Colonic mucosa (tissue), 4 donors: ENCODE results near the gene FGF2. TPM values are rescaled to one million over a fixed set of nuclear protein-coding genes. Genes with fewer than 3 reads are reported as not detected.
A peak's percentile ranks its signal among the peaks of the same experiment; 100 is the strongest.

Source experiments
- DNase-seq: peaks from one replicate; pipeline ENCODE4 v3.0.0-alpha.2; 2020
- H3K27ac ChIP-seq: fragments of 200-600 bp; one replicate; pipeline ENCODE4 v1.8.0; 2021
- H3K27me3 ChIP-seq: fragments of 200-600 bp; one replicate; pipeline ENCODE4 v1.8.0; 2021
- H3K36me3 ChIP-seq: fragments of 200-600 bp; one replicate; pipeline ENCODE4 v1.8.0; 2021
- H3K4me1 ChIP-seq: fragments of 200-600 bp; one replicate; pipeline ENCODE4 v1.8.0; 2021; ENCODE audit warnings: mild to moderate bottlenecking
- H3K4me3 ChIP-seq: fragments of 200-600 bp; one replicate; pipeline ENCODE4 v1.8.0; 2021
- H3K9ac ChIP-seq, 2 donors: one replicate each; pipeline ENCODE4 v1.7.0; 2013; ENCODE audit warnings: control low read depth in 2 of 2, low read depth in 2 of 2, low read length in 2 of 2
- H3K9me3 ChIP-seq: fragments of 200-600 bp; one replicate; pipeline ENCODE4 v1.8.0; 2021
- intact Hi-C: fragments of 100-400 bp; cut with DNase I; formaldehyde crosslinking; loops from one replicate; pipeline ENCODE4 v1.14.1; 2022
- total RNA-seq, 2 donors: library from RNA; stranded (reverse); fragmentation: NEBNext Ultra II Directional in 1 of 2; extraction: Animal tissue kit (Norgen Biotek cat#: 25700) in 1 of 2; gene quantifications; one replicate each; pipeline ENCODE4 v1.2.1, GENCODE V29; 2021
- TF ChIP-seq, protein P1 (sequence below): fragments of 200-600 bp; IDR thresholded peaks from one replicate; pipeline ENCODE4 v1.8.0; 2022; ENCODE audit warnings: antibody characterized with exemption, mild to moderate bottlenecking
- donor health status: healthy.
- donor health status: DM: no; HTN: no; CAD: no.
- donor health status: DM: no; HTN: no; CAD: no.

FGF2 gene
- total RNA-seq, 2 donors from 2014 or later = 0.94 to 5.0 TPM

DNA sequence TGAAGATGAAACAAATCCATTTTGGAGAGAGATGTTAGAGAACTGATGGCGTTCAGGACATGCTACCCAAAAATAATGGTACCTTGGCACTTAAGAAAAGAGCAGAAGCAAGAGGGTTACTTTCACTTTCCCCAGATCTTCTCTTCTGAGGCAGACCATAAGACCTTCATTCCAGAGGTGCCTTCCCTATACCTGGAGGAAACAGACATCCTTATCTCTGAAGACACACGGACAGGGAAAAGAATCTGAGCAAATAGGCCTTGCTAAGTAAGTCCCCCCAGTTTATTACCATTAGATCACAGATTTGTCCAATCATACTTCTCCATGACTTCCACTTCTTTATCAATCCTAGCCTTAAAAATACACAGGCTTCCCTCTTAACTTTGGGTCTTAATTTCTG lies 2.0 kb upstream of the FGF2 start:
- no peaks in the 10 kb centered on the region for H3K4me1 ChIP-seq
- DNase-seq = no peak
- no peaks in the 10 kb centered on the region for H3K36me3 ChIP-seq
- no peaks in the 10 kb centered on the region for H3K9me3 ChIP-seq
- no peak overlapping the region for H3K9ac ChIP-seq
- H3K27ac ChIP-seq = no peak overlapping the region
- peaks cover 26% of the 10 kb centered on the region for H3K27me3 ChIP-seq
- TF ChIP-seq, protein P1, sequence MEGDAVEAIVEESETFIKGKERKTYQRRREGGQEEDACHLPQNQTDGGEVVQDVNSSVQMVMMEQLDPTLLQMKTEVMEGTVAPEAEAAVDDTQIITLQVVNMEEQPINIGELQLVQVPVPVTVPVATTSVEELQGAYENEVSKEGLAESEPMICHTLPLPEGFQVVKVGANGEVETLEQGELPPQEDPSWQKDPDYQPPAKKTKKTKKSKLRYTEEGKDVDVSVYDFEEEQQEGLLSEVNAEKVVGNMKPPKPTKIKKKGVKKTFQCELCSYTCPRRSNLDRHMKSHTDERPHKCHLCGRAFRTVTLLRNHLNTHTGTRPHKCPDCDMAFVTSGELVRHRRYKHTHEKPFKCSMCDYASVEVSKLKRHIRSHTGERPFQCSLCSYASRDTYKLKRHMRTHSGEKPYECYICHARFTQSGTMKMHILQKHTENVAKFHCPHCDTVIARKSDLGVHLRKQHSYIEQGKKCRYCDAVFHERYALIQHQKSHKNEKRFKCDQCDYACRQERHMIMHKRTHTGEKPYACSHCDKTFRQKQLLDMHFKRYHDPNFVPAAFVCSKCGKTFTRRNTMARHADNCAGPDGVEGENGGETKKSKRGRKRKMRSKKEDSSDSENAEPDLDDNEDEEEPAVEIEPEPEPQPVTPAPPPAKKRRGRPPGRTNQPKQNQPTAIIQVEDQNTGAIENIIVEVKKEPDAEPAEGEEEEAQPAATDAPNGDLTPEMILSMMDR = no peak
- H3K4me3 ChIP-seq = no peak overlapping the region
- intact Hi-C loops = no loop called here

DNA sequence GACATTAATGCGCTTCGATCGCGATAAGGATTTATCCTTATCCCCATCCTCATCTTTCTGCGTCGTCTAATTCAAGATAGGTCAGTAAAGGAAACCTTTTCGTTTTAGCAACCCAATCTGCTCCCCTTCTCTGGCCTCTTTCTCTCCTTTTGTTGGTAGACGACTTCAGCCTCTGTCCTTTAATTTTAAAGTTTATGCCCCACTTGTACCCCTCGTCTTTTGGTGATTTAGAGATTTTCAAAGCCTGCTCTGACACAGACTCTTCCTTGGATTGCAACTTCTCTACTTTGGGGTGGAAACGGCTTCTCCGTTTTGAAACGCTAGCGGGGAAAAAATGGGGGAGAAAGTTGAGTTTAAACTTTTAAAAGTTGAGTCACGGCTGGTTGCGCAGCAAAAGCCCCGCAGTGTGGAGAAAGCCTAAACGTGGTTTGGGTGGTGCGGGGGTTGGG lies 528 bp upstream of the FGF2 start:
- H3K36me3 ChIP-seq = no peaks in the 10 kb centered on the region
- no peak overlapping the region for H3K9ac ChIP-seq
- TF ChIP-seq, protein P1 = no peak
- H3K4me3 ChIP-seq = peak overlapping the region; percentile 56
- H3K27ac ChIP-seq = peak overlapping the region; percentile 50
- no peaks in the 10 kb centered on the region for H3K9me3 ChIP-seq
- H3K4me1 ChIP-seq = no peaks in the 10 kb centered on the region
- intact Hi-C loops = no loop called here
- peaks cover 32% of the 10 kb centered on the region for H3K27me3 ChIP-seq
- DNase-seq = no peak

- H3K9me3 ChIP-seq = no peaks in the 10 kb centered on the region
- peaks cover 32% of the 10 kb centered on the region for H3K27me3 ChIP-seq
- peak overlapping the region; percentile 72 for H3K27ac ChIP-seq
- peak overlapping the region; percentile 68 to 87 for H3K9ac ChIP-seq
- H3K4me3 ChIP-seq = peak overlapping the region; percentile 56
- DNase-seq = peak; percentile 21
- intact Hi-C loops = no loop called here
- H3K4me1 ChIP-seq = no peaks in the 10 kb centered on the region
- TF ChIP-seq, protein P1 = no peak
- no peaks in the 10 kb centered on the region for H3K36me3 ChIP-seq
These were observed 737 bp downstream of the FGF2 start for GRCh38 chr4:122827258-122827878.

DNA sequence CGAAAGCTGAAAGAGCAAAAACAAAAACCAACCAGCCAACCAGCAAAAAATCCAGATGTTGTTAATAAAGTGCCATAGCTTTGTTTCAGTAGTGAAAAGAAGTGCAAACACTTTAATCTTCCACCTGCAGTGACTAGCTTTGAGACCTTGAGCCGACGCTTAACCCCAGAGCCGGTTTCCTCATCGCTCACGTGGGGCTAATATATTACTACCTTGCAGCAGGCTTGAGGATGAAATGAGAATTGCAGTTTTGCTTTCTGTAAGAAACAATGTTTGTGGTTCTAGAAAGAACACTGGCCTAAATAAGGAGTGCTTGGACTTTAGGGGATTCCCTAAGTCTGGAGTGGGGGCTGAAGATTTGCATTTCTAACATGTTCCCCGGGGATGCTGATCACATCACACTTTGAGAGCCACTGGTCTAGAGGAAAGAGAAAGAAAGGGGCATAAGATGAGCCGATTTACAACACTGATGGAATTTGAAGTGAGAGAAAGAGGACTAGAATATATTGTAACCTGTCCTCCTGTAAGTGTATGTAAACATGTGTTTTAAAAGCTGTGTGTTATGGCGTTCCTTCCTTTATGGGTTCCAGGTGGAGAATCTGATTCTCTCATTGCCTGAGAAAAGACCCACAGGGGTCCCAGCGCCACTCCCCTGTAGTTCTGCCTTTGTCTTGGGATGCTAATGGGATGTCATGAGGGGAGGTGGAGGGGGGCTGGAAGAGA lies 1.4 kb downstream of the FGF2 start:
- Histone ChIP-seq H3K36me3 (no peaks in the 10 kb centered on the region), H3K27me3 (peaks cover 32% of the 10 kb centered on the region), H3K4me1 (no peaks in the 10 kb centered on the region), H3K4me3 (peak overlapping the region; percentile 56), H3K27ac (peak overlapping the region; percentile 72), H3K9ac (peak overlapping the region; percentile 68 to 87), H3K9me3 (no peaks in the 10 kb centered on the region)
- peak; percentile 35 for DNase-seq
- intact Hi-C loops = no loop called here
- TF ChIP-seq, protein P1 = peak; percentile 21

GRCh38 chr4:122830426-122831095 lies 3.9 kb downstream of the FGF2 start:
- no peak for DNase-seq
- H3K36me3 ChIP-seq = no peaks in the 10 kb centered on the region
- H3K4me1 ChIP-seq = no peaks in the 10 kb centered on the region
- no peak overlapping the region for H3K9ac ChIP-seq
- intact Hi-C loops = no loop called here
- no peak overlapping the region for H3K4me3 ChIP-seq
- peak overlapping the region; percentile 26 for H3K27ac ChIP-seq
- H3K27me3 ChIP-seq = peaks cover 32% of the 10 kb centered on the region
- no peaks in the 10 kb centered on the region for H3K9me3 ChIP-seq
- TF ChIP-seq, protein P1 = no peak
